Nasal cavity respiratory epithelium epithelial cell of viscerocranial mucosa (primary cell): ENCODE data around the gene SNTG2. TPM values are rescaled to one million over a fixed set of nuclear protein-coding genes. Genes with fewer than 3 reads are reported as not detected.

ENCODE experiments used
- total RNA-seq: library from RNA; depleted of rRNA; stranded (reverse); fragments of >200 nt; gene quantifications from 2 replicates; pipeline ENCODE4 v1.2.3, GENCODE V29; 2014

SNTG2 gene
- total RNA-seq: 0.14 TPM in 1 of 2 replicates, not detected in the other

DNA sequence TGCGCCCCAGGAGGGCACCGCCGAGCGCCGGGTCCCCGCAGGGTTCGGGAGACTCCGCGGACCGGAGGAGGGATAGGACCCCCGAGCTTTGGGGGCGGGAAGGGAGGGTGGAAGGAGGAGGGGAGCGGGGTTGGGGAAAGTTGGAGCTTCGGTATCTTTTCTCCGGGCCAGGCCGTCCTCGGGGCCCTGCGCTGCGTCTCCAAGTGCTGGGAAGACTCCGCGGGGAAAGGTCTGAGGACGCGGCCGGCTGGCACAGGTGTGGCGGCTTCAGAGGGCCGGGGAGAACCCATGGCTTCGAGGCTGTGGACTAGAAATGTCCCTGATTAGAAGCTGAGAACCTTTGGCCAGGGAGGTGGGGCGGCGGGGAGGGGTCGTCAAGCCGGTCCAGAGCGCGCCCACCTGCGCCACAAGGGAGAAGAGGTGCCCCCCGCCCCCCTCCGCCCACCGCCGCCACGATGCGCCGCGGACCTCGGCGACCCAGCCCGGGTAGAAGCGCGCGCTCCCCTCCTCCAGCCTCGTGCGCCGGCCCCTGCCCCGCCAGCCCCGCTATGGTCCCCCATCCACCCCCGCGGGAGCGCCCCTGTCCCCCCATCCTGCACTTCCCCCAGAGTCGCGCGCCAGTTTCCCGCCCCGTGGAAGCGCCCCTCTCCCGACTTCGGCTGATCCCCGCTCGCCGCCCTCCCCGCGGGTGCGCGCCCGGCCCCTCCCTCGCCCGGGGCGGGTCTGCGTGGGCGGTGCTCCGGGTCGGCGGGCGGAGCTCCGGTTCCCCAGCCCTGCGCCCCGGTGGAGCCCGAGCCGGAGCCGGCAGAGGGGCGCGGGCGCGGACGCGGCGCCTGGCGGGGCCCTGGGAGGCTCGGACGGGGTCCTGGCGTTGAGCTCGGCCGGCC, at the start of gene SNTG2:
Gene SNTG2, plus strand, starts transcription at position 770 of the 887 bp plus-strand sequence. CDS start 148 bp downstream, outside the sequence.

DNA sequence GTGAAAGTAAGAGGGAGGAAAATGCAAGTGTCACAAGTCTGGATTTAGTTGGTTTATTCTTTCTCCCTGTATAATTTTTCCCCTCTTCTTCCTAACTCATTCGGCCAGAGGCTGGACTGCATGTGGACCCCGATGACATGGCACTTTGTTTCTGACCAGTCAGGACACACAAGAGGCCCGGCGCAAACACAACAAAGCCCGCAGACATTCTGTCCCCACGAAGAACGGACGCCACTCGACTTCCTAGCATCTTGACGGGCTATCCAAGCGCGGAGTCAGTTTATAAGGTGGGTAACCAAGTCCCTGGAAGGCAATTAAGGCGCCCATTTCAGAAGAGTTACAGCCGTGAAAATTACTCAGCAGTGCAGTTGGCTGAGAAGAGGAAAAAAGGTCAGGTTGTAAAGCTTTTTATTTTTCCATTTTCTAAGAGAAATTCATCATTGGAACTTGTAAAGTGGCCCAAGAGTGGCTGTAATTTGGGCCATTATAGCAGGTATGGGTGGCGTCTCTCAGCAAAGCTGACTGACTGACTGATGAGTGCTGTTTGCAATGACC, 462.6 kb downstream of the SNTG2 start, which contains the start of gene TPO:
Gene TPO, plus strand, starts transcription at position 308 of the 555 bp plus-strand sequence. CDS start 946 bp downstream, outside the sequence.

